Keratinocyte (primary cell): ENCODE measurements around the gene SREBF2. TPM values are rescaled to one million over a fixed set of nuclear protein-coding genes. Genes with fewer than 3 reads are reported as not detected.

Experiments
- DNase-seq: peaks from one replicate; pipeline ENCODE4 v3.0.0-alpha.2; 2011; ENCODE audit warnings: low read depth, missing footprints, low spot score
- FAIRE-seq: peaks from 2 replicates; lab custom pipeline; 2011; peaks lifted over from hg19 to GRCh38; lab: Jason Lieb, UNC
- H2AFZ ChIP-seq: 2 replicates; pipeline ENCODE4 v1.6.0; 2012; ENCODE audit warnings: low read length, control low read depth, inconsistent platforms; ENCODE audit not compliant: control insufficient read depth
- H3K27ac ChIP-seq: 2 replicates; pipeline ENCODE4 v1.5.1; 2011; ENCODE audit warnings: low read length; ENCODE audit not compliant: control insufficient read depth, insufficient read depth
- H3K27me3 ChIP-seq: 3 replicates; pipeline ENCODE4 v1.6.0; 2011; ENCODE audit warnings: low read length; ENCODE audit not compliant: control insufficient read depth, insufficient read depth; ENCODE audit errors: extremely low read depth
- H3K36me3 ChIP-seq, 2 experiments: 2 replicates in 1 of 2; 3 replicates in 1 of 2; pipeline ENCODE4 v1.5.1; 2011; ENCODE audit warnings: low read length in 2 of 2, mild to moderate bottlenecking in 1 of 2; ENCODE audit not compliant: control insufficient read depth in 2 of 2, insufficient read depth in 2 of 2; ENCODE audit errors: extremely low read depth in 1 of 2
- H3K4me1 ChIP-seq: 3 replicates; pipeline ENCODE4 v1.5.1; 2011; ENCODE audit warnings: low read length; ENCODE audit not compliant: control insufficient read depth, insufficient read depth; ENCODE audit errors: extremely low read depth
- H3K4me2 ChIP-seq: 3 replicates; pipeline ENCODE4 v1.6.0; 2011; ENCODE audit warnings: low read depth, low read length; ENCODE audit not compliant: control insufficient read depth, insufficient read depth; ENCODE audit errors: extremely low read depth
- H3K4me3 ChIP-seq, 3 experiments: fragments of 200-600 bp in 1 of 3; sonication (generic) in 1 of 3; 2 replicates in 2 of 3; 3 replicates in 1 of 3; pipeline ENCODE4 v1.5.1; 2011 to 2016; ENCODE audit warnings: low read length in 3 of 3, mild to moderate bottlenecking in 3 of 3, control low read depth in 2 of 3, inconsistent platforms in 1 of 3, low read depth in 1 of 3, mixed read lengths in 1 of 3, mixed run types in 1 of 3, moderate library complexity in 1 of 3; ENCODE audit not compliant: control insufficient read depth in 2 of 3, insufficient read depth in 2 of 3; ENCODE audit errors: extremely low read depth in 1 of 3
- H3K79me2 ChIP-seq: 2 replicates; pipeline ENCODE4 v1.6.0; 2012; ENCODE audit warnings: low read length; ENCODE audit not compliant: control insufficient read depth, insufficient read depth
- H3K9ac ChIP-seq: 3 replicates; pipeline ENCODE4 v1.6.0; 2011; ENCODE audit warnings: low read length; ENCODE audit not compliant: control insufficient read depth, insufficient read depth; ENCODE audit errors: extremely low read depth
- H3K9me1 ChIP-seq: 3 replicates; pipeline ENCODE4 v1.6.0; 2011; ENCODE audit warnings: low read length; ENCODE audit not compliant: control insufficient read depth, insufficient read depth; ENCODE audit errors: extremely low read depth
- H3K9me3 ChIP-seq: 2 replicates; pipeline ENCODE4 v1.5.1; 2012; ENCODE audit warnings: low read depth, low read length; ENCODE audit not compliant: control insufficient read depth
- H4K20me1 ChIP-seq: 3 replicates; pipeline ENCODE4 v1.6.0; 2011; ENCODE audit warnings: low read length; ENCODE audit not compliant: control insufficient read depth, insufficient read depth; ENCODE audit errors: extremely low read depth
- EZH2 ChIP-seq: IDR thresholded peaks from one replicate; pipeline ENCODE4 v1.6.1; 2012; ENCODE audit warnings: inconsistent platforms, mild to moderate bottlenecking, low read length, moderate library complexity
- dilution Hi-C: fragments of 300-500 bp; cut with MboI; formaldehyde crosslinking; loops from one replicate; pipeline ENCODE4 v1.7.0; 2020; ENCODE audit warnings: low sequenced_read_pairs; ENCODE audit not compliant: extremely low pct_ligation_motif_present
- polyA plus RNA-seq, 5 experiments: library from polyadenylated mRNA; depleted of rRNA in 3 of 5; stranded (reverse) in 3 of 5; stranded (forward) in 1 of 5; unstranded in 1 of 5; fragments of >200 nt; gene quantifications; 1 replicate in 1 of 5; 2 replicates in 3 of 5; 3 replicates in 1 of 5; pipeline versions ENCODE4 v1.2.1 to v1.2.3, GENCODE V29; 2011 to 2012; ENCODE audit warnings: missing spikeins in 2 of 5, low read depth in 1 of 5, low replicate concordance in 1 of 5
- TF ChIP-seq, protein P1 (sequence below), 3 experiments: IDR thresholded peaks in 1 of 3; conservative IDR thresholded peaks in 1 of 3; optimal IDR thresholded peaks in 1 of 3; 2 replicates in 2 of 3; 3 replicates in 1 of 3; pipeline versions ENCODE3 to v1.5.1; 2011; ENCODE audit warnings: low read length in 3 of 3, mild to moderate bottlenecking in 3 of 3, moderate library complexity in 2 of 3, control low read depth in 1 of 3, inconsistent platforms in 1 of 3; ENCODE audit not compliant: insufficient read depth in 2 of 3; ENCODE audit errors: extremely low read depth in 1 of 3

Gene SREBF2
- polyA plus RNA-seq, 1 donor (not counting 4 experiments of a cell fraction or from before 2014, with no cell fraction given): 57.5 TPM

GRCh38 chr22:41876275-41876674 is 43.4 kb downstream of the SREBF2 start:
- Histone ChIP-seq H4K20me1 (no peaks in the 10 kb centered on the region), H3K9me1 (no peaks in the 10 kb centered on the region), H3K27me3 (no peaks in the 10 kb centered on the region), H2AFZ (no peak overlapping the region), H3K9me3 (no peaks in the 10 kb centered on the region), H3K4me2 (no peak overlapping the region), H3K79me2 (no peaks in the 10 kb centered on the region), H3K4me3 (no peak overlapping the region), H3K27ac (no peak overlapping the region), H3K9ac (no peak overlapping the region), H3K4me1 (no peaks in the 10 kb centered on the region), H3K36me3 (peaks cover 39 to 56% of the 10 kb centered on the region in 2 experiments)
- dilution Hi-C loops: no loop called here
- no peak for DNase-seq
- TF ChIP-seq EZH2: no peak
- TF ChIP-seq, protein P1, sequence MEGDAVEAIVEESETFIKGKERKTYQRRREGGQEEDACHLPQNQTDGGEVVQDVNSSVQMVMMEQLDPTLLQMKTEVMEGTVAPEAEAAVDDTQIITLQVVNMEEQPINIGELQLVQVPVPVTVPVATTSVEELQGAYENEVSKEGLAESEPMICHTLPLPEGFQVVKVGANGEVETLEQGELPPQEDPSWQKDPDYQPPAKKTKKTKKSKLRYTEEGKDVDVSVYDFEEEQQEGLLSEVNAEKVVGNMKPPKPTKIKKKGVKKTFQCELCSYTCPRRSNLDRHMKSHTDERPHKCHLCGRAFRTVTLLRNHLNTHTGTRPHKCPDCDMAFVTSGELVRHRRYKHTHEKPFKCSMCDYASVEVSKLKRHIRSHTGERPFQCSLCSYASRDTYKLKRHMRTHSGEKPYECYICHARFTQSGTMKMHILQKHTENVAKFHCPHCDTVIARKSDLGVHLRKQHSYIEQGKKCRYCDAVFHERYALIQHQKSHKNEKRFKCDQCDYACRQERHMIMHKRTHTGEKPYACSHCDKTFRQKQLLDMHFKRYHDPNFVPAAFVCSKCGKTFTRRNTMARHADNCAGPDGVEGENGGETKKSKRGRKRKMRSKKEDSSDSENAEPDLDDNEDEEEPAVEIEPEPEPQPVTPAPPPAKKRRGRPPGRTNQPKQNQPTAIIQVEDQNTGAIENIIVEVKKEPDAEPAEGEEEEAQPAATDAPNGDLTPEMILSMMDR (optimal IDR thresholded peaks at IDR 0.05 in 1 of 3, IDR thresholded peaks at IDR 0.05 in 1 of 3, conservative IDR thresholded peaks at IDR 0.05 in 1 of 3; ENCODE audit: extremely low read depth in 1 of 3, insufficient read depth in 2 of 3, low read length in 3 of 3): no peak
- no peak for FAIRE-seq

GRCh38 chr22:41876675-41877074 is 43.8 kb downstream of the SREBF2 start:
- Histone ChIP-seq H2AFZ (no peak overlapping the region), H3K27me3 (no peaks in the 10 kb centered on the region), H4K20me1 (no peaks in the 10 kb centered on the region), H3K4me2 (no peak overlapping the region), H3K9ac (no peak overlapping the region), H3K79me2 (no peaks in the 10 kb centered on the region), H3K9me3 (no peaks in the 10 kb centered on the region), H3K36me3 (peaks cover 43 to 56% of the 10 kb centered on the region in 2 experiments), H3K9me1 (no peaks in the 10 kb centered on the region), H3K4me3 (no peak overlapping the region), H3K27ac (no peak overlapping the region), H3K4me1 (no peaks in the 10 kb centered on the region)
- dilution Hi-C loops: no loop called here
- DNase-seq (no peak), FAIRE-seq (no peak)
- TF ChIP-seq, protein P1 (optimal IDR thresholded peaks at IDR 0.05 in 1 of 3, IDR thresholded peaks at IDR 0.05 in 1 of 3, conservative IDR thresholded peaks at IDR 0.05 in 1 of 3; ENCODE audit: extremely low read depth in 1 of 3, insufficient read depth in 2 of 3, low read length in 3 of 3): no peak
- no peak for TF ChIP-seq EZH2
